Measurements from ENCODE around the gene NR2F1-AS1. TPM values are rescaled to one million over a fixed set of nuclear protein-coding genes. Genes with fewer than 3 reads are reported as not detected.

Gene NR2F1-AS1
- total and polyA plus RNA-seq, 3 donors from 2014 or later: 15.6 to 24.8 (median 20.6) TPM

DNA sequence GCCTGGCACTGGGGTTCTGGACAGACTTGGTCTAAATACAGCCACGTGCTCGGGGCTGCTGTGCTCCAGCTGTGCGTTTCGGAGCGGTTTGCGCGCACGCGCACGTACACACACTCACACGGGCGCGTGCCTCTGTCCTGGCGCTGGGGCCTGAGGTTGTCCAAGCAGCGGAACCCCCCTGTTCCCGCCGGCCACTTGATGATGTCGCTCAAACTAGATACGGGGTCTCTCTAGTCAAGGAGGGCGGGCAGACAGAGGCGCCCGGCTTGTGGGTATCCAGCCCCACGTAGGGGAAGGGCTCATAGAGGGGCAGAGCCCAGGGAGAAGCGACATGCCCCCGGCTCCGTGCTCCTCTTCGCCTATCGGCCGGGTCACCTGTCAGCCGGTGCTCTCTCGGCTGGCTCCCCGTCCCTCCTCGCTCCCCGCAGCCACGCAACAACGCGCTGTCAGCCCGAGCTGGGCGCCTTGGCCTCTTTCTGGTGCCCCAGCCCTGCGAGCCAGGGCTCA, 8.9 kb downstream of the NR2F1-AS1 start:
- TF ChIP-seq POLR2A (IDR thresholded peaks at IDR 0.05): no peak
- TF ChIP-seq, protein P1, sequence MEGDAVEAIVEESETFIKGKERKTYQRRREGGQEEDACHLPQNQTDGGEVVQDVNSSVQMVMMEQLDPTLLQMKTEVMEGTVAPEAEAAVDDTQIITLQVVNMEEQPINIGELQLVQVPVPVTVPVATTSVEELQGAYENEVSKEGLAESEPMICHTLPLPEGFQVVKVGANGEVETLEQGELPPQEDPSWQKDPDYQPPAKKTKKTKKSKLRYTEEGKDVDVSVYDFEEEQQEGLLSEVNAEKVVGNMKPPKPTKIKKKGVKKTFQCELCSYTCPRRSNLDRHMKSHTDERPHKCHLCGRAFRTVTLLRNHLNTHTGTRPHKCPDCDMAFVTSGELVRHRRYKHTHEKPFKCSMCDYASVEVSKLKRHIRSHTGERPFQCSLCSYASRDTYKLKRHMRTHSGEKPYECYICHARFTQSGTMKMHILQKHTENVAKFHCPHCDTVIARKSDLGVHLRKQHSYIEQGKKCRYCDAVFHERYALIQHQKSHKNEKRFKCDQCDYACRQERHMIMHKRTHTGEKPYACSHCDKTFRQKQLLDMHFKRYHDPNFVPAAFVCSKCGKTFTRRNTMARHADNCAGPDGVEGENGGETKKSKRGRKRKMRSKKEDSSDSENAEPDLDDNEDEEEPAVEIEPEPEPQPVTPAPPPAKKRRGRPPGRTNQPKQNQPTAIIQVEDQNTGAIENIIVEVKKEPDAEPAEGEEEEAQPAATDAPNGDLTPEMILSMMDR (IDR thresholded peaks at IDR 0.05): no peak
- Histone ChIP-seq H3K4me1 (no peaks in the 10 kb centered on the region), H3K27me3 (no peaks in the 10 kb centered on the region), H3K36me3 (ENCODE audit: low read depth, missing control alignments) (no peaks in the 10 kb centered on the region), H3K27ac (no peak overlapping the region), H3K4me3 (peak overlapping the region in 1 of 2 donors; percentile 14), H3K9me3 (no peaks in the 10 kb centered on the region)
- no peak for DNase-seq
- intact Hi-C loops (cut with DNase I; ENCODE audit: low total_unique reads): no loop called here
- 48 to 53% methylated on average over 28 to 40 of the region's 40 CpGs for WGBS, 2 donors

DNA sequence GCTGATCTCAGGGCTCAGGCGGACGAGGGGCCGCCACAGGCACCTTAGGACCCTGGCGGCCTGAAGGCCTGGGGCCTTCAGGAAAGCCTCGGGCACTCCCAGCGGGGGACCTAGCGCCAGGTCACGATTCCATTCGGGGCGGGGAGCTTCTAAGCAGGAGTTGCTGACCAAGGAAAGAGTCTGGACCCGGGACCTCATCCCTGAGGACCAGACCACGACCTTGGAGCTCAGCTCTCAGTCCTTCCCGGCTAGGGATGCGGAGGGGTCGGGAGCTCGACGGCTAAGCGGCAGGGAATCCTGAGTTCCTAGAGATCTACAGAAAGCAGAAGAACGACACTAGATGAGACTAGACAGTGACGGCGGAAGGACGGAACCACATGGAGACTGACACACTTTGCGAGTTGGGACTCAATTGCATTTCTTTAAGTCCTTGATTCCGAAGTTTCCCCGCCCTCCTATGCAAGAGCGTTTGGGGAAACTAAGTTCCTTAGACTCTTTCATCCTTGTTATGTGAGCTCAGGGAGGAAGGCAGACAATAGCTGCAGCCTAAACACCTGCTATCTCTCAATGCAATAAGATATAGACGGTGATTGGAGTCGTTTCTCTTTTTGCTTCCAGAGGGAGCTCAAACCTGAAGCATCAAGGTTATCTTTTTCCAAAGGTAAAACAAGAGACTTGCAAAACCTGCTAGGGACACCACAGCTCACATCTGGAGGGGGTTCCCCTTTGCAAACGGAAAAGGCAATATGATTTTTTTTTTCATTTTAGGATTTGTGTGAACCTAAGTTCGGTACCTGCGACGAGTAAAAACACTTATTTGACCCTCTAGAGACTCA, 9.7 kb downstream of the NR2F1-AS1 start:
- no peaks in the 10 kb centered on the region for H3K9me3 ChIP-seq
- H3K4me3 ChIP-seq: peak overlapping the region; percentile 39 to 60
- intact Hi-C loops (cut with DNase I; ENCODE audit: low total_unique reads): no loop called here
- no peaks in the 10 kb centered on the region for H3K36me3 ChIP-seq (ENCODE audit: low read depth, missing control alignments)
- WGBS, 2 donors: 59 to 63% methylated on average over 28 to 32 of the region's 32 CpGs
- H3K27me3 ChIP-seq: no peaks in the 10 kb centered on the region
- DNase-seq: no peak
- no peaks in the 10 kb centered on the region for H3K4me1 ChIP-seq
- TF ChIP-seq, protein P1 (IDR thresholded peaks at IDR 0.05): no peak
- TF ChIP-seq POLR2A (IDR thresholded peaks at IDR 0.05): no peak
- H3K27ac ChIP-seq: no peak overlapping the region

DNA sequence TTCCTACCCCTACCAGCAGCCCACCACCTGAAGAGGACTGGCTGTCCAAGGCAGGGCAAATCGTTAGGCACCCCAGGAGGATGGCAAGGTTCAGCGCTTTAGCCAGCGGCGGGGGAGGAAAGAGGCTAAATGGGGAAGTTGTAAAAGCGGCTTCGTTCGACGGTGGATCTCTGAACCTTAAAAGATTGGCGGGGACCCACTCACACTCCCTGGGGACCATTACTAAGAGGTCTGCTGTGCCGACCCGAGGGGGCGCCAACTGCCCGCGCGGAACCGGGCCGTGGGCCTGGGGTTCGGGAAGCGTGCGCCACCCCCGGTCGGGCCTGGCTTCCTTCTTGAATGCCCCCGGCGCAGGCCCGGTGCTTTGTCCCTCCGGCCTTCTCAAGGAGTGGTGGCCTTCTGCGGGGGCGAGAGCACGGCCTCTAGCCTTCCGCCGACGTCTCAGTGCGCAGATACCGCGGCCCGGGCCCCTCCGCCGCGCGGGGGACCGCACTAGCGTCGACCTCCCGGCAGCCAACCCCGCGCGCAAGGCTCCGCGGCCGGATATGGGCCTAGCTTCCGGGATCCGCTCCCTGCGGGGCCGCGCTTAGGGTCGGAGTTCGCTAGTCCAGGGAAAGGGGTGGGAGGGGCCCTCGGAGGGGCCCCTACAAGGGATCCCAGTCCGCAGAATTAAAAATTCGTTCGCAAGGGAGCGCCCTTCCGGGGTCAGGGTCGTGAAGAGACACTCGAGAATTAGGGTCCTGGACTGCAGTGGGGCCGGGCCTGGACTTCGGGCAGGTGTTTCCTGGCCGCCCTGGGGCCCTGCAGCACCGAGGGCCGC, 10.5 kb downstream of the NR2F1-AS1 start:
- peak overlapping the region in 1 of 2 donors; percentile 2 for H3K27ac ChIP-seq
- intact Hi-C loops (cut with DNase I; ENCODE audit: low total_unique reads): no loop called here
- WGBS, 2 donors: 31 to 42% methylated on average over 23 to 41 of the region's 70 CpGs
- H3K9me3 ChIP-seq: no peaks in the 10 kb centered on the region
- H3K36me3 ChIP-seq (ENCODE audit: low read depth, missing control alignments): no peaks in the 10 kb centered on the region
- TF ChIP-seq, protein P1 (IDR thresholded peaks at IDR 0.05): no peak
- TF ChIP-seq POLR2A (IDR thresholded peaks at IDR 0.05): no peak
- H3K4me1 ChIP-seq: no peaks in the 10 kb centered on the region
- DNase-seq: peak; percentile 59
- peak overlapping the region; percentile 39 to 60 for H3K4me3 ChIP-seq
- no peaks in the 10 kb centered on the region for H3K27me3 ChIP-seq

DNA sequence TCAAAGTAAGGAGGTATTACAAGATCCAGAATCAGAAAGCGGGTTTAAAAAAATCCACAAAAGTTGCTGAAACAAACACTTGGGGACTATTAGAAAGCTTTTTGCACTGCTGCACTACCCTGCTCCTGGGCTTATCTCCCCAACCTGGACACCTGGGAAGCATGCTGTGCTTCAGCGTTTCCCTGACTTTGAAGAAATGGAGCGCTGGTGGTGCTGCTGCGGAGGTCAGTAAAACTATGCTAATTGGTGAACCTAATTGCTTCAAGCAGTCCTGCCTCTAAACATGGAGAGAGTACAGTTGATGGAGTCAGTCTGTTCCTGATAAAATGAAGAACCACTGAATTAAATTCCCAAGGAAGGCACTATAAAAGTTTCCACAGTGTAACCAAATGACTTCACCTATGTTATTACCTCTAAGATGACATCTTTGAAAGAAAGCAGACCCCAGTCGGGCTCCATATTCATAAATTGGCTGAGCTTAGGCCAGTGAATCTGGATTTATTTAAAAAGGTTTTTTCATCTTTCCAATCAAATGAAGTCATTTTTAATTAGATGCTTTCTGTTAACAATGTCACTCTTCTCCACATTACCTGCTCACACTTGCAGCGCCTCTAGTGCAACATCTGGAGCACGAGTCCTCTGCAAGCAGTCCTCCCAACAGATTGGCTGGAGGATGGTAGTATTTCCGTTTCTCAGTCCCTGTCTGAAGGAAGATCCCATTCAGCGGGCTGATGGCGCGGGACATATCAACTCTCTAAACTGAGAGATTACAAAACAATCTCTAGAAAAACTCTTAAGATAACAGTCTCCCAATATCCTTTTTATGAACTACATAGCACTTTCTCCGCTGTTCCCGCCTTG, 11.5 kb downstream of the NR2F1-AS1 start:
- H3K4me1 ChIP-seq: no peaks in the 10 kb centered on the region
- H3K9me3 ChIP-seq: no peaks in the 10 kb centered on the region
- intact Hi-C loops (cut with DNase I; ENCODE audit: low total_unique reads): no loop called here
- DNase-seq: no peak
- 54 to 59% methylated on average over 13 of the region's 13 CpGs for WGBS, 2 donors
- no peak for TF ChIP-seq POLR2A (IDR thresholded peaks at IDR 0.05)
- TF ChIP-seq, protein P1 (IDR thresholded peaks at IDR 0.05): no peak
- no peaks in the 10 kb centered on the region for H3K36me3 ChIP-seq (ENCODE audit: low read depth, missing control alignments)
- H3K27me3 ChIP-seq: no peaks in the 10 kb centered on the region
- peak overlapping the region; percentile 39 to 60 for H3K4me3 ChIP-seq
- H3K27ac ChIP-seq: no peak overlapping the region
